Measurements from ENCODE around the gene DNAJB2. TPM values are rescaled to one million over a fixed set of nuclear protein-coding genes. Genes with fewer than 3 reads are reported as not detected.

The DNAJB2 gene
- total RNA-seq, 1 donor from 2014 or later = 47.8 TPM

GRCh38 chr2:219272356-219272755 is 6.8 kb upstream of the DNAJB2 start:
- TF ChIP-seq, protein P1, sequence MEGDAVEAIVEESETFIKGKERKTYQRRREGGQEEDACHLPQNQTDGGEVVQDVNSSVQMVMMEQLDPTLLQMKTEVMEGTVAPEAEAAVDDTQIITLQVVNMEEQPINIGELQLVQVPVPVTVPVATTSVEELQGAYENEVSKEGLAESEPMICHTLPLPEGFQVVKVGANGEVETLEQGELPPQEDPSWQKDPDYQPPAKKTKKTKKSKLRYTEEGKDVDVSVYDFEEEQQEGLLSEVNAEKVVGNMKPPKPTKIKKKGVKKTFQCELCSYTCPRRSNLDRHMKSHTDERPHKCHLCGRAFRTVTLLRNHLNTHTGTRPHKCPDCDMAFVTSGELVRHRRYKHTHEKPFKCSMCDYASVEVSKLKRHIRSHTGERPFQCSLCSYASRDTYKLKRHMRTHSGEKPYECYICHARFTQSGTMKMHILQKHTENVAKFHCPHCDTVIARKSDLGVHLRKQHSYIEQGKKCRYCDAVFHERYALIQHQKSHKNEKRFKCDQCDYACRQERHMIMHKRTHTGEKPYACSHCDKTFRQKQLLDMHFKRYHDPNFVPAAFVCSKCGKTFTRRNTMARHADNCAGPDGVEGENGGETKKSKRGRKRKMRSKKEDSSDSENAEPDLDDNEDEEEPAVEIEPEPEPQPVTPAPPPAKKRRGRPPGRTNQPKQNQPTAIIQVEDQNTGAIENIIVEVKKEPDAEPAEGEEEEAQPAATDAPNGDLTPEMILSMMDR (IDR thresholded peaks at IDR 0.05; ENCODE audit: unreplicated experiment) = no peak
- no peaks in the 10 kb centered on the region for H3K9me3 Mint-ChIP-seq
- no peak overlapping the region for H3K27ac Mint-ChIP-seq
- H3K27me3 Mint-ChIP-seq (ENCODE audit: low read depth) = peaks cover 7% of the 10 kb centered on the region
- H3K4me1 Mint-ChIP-seq = peaks cover 21% of the 10 kb centered on the region
- H3K4me3 Mint-ChIP-seq = no peak overlapping the region
- DNase-seq (ENCODE audit: low spot score in 2 of 2, unreplicated experiment in 2 of 2) = no peak
- H3K36me3 Mint-ChIP-seq = no peaks in the 10 kb centered on the region

DNA sequence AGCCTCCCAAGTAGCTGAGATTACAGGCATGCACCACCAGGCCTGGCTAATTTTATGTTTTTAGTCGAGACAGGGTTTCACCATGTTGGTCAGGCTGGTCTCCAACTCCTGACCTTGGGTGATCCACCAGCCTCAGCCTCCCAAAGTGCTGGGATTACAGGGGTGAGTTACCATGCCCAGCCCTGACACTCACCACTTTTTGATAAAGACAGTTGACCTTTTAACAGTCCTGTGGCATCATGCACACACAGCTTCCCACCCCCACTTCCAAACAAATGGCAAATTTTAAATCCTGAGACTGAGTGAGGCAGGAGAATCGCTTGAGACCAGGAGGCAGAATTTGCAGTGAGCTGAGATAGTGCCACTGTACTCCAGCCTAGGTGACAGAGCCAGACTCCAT is 6.2 kb upstream of the DNAJB2 start:
- no peak for DNase-seq (ENCODE audit: low spot score in 2 of 2, unreplicated experiment in 2 of 2)
- H3K9me3 Mint-ChIP-seq = no peaks in the 10 kb centered on the region
- peaks cover 28% of the 10 kb centered on the region for H3K4me1 Mint-ChIP-seq
- no peaks in the 10 kb centered on the region for H3K36me3 Mint-ChIP-seq
- peaks cover 7% of the 10 kb centered on the region for H3K27me3 Mint-ChIP-seq (ENCODE audit: low read depth)
- H3K27ac Mint-ChIP-seq = no peak overlapping the region
- H3K4me3 Mint-ChIP-seq = no peak overlapping the region
- TF ChIP-seq, protein P1 (IDR thresholded peaks at IDR 0.05; ENCODE audit: unreplicated experiment) = no peak

DNA sequence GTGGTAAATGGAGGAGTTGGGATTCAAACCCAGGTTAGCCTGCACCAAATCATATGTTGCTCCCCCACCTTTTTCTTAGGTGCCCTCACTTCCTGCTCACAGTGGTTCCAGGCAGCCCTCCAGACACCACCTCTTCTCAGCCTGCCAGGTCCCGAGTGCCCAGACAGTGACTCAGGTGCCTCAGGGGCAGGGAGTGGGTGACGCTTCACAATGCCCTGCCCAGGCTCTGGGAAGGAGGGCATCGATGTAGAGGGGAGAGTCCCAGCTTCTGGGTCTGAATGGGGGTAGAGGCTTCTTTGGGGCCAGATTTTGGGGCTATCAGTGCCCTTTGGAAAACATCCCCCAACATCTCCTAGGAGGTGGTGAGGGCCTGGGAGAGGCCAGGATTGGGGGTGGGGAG is 5.2 kb upstream of the DNAJB2 start:
- H3K27me3 Mint-ChIP-seq (ENCODE audit: low read depth) = peaks cover 5% of the 10 kb centered on the region
- H3K4me3 Mint-ChIP-seq = no peak overlapping the region
- peaks cover 37% of the 10 kb centered on the region for H3K4me1 Mint-ChIP-seq
- H3K27ac Mint-ChIP-seq = peak overlapping the region; percentile 97
- no peaks in the 10 kb centered on the region for H3K36me3 Mint-ChIP-seq
- no peaks in the 10 kb centered on the region for H3K9me3 Mint-ChIP-seq
- TF ChIP-seq, protein P1 (IDR thresholded peaks at IDR 0.05; ENCODE audit: unreplicated experiment) = no peak
- no peak for DNase-seq (ENCODE audit: low spot score in 2 of 2, unreplicated experiment in 2 of 2)

GRCh38 chr2:219274361-219274921 is 4.7 kb upstream of the DNAJB2 start:
- Mint-ChIP-seq H3K27ac (peak overlapping the region; percentile 97), H3K36me3 (no peaks in the 10 kb centered on the region), H3K9me3 (no peaks in the 10 kb centered on the region), H3K4me3 (no peak overlapping the region), H3K4me1 (peaks cover 34% of the 10 kb centered on the region), H3K27me3 (ENCODE audit: low read depth) (peaks cover 5% of the 10 kb centered on the region)
- no peak for DNase-seq (ENCODE audit: low spot score in 2 of 2, unreplicated experiment in 2 of 2)
- TF ChIP-seq, protein P1 (IDR thresholded peaks at IDR 0.05; ENCODE audit: unreplicated experiment) = no peak

DNA sequence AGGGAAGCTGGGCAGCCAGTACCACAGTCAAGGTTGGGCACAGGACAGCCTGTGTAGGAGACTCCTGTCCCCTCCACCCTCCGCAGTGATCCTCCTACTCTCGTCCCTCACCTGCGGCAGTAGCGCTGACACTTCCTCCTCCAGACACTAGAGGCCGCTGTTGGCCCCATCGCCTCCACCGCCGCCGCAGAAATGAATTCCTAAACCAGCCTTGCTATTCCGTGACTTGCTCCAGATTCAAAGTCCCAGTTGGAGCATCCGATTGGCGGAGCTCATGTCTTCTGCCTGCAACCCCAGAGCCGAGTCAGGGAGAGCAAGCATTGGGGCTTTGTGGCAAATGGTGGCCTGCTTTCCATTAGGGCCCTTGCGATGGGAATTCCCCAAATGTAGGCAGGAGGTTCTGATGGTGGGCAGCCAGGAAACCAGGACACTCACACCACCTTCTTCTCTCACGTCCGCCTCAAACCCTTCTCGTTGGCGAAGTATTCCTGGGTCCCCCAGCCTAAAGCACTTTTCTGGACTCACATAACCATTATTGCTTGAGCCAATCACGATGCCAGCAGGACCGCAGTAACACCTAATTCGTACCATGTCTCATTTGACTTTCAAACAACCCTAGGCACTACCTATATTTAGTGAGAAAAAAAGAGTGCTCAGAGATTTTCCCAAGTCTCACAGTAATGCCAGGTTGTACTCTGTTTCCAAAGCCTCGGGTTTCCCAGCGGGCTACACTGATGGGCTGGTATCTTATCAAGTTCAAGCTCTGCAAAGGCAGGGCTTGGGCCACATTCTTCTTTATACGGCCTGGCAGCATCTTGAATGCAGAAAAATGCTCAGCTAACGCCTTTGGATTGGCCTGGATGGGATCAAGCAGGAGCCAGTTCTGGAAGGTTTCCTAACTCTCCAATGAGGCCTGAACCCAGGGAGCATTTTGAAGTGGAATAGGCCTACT is 1.2 kb upstream of the DNAJB2 start:
- TF ChIP-seq, protein P1 (IDR thresholded peaks at IDR 0.05; ENCODE audit: unreplicated experiment) = peak; percentile 93
- Mint-ChIP-seq H3K27ac (peak overlapping the region; percentile 95), H3K9me3 (no peaks in the 10 kb centered on the region), H3K4me1 (peaks cover 42% of the 10 kb centered on the region), H3K4me3 (peak overlapping the region; percentile 85), H3K36me3 (peaks cover 3% of the 10 kb centered on the region), H3K27me3 (ENCODE audit: low read depth) (no peaks in the 10 kb centered on the region)
- peak; percentile 63 to 92 for DNase-seq (ENCODE audit: low spot score in 2 of 2, unreplicated experiment in 2 of 2)

Data from mesothelial cell of epicardium (in vitro differentiated cells).